ENCODE results near the gene SLC36A4.

SLC36A4 gene

GRCh38 chr11:93122535-93123235 is 75.1 kb downstream of the SLC36A4 start:
- Histone ChIP-seq H3K4me1 (no peaks in the 10 kb centered on the region), H3K27me3 (no peaks in the 10 kb centered on the region), H3K9me3 (no peaks in the 10 kb centered on the region), H3K27ac (no peak overlapping the region), H3K4me3 (no peak overlapping the region), H3K36me3 (no peaks in the 10 kb centered on the region)
- no peak for DNase-seq
- intact Hi-C loops (cut with DNase I; ENCODE audit: low total_unique reads) = no loop called here
- TF ChIP-seq CTCF (IDR thresholded peaks at IDR 0.05) = no peak

GRCh38 chr11:93118276-93118675 is 79.5 kb downstream of the SLC36A4 start:
- no peak for DNase-seq
- Histone ChIP-seq H3K27me3 (no peaks in the 10 kb centered on the region), H3K36me3 (no peaks in the 10 kb centered on the region), H3K27ac (no peak overlapping the region), H3K4me1 (no peaks in the 10 kb centered on the region), H3K4me3 (no peak overlapping the region), H3K9me3 (no peaks in the 10 kb centered on the region)
- intact Hi-C loops (cut with DNase I; ENCODE audit: low total_unique reads) = no loop called here
- no peak for TF ChIP-seq CTCF (IDR thresholded peaks at IDR 0.05)

- Histone ChIP-seq H3K27ac (no peak overlapping the region), H3K4me1 (no peaks in the 10 kb centered on the region), H3K27me3 (no peaks in the 10 kb centered on the region), H3K9me3 (no peaks in the 10 kb centered on the region), H3K36me3 (no peaks in the 10 kb centered on the region), H3K4me3 (no peak overlapping the region)
- DNase-seq = no peak
- intact Hi-C loops (cut with DNase I; ENCODE audit: low total_unique reads) = no loop called here
- no peak for TF ChIP-seq CTCF (IDR thresholded peaks at IDR 0.05)
Observed at GRCh38 chr11:93117565-93117964, 80.2 kb downstream of the SLC36A4 start.

GRCh38 chr11:93116641-93117441 is 81.0 kb downstream of the SLC36A4 start:
- intact Hi-C loops (cut with DNase I; ENCODE audit: low total_unique reads) = no loop called here
- Histone ChIP-seq H3K9me3 (no peaks in the 10 kb centered on the region), H3K27me3 (no peaks in the 10 kb centered on the region), H3K4me1 (no peaks in the 10 kb centered on the region), H3K27ac (no peak overlapping the region), H3K36me3 (no peaks in the 10 kb centered on the region), H3K4me3 (no peak overlapping the region)
- TF ChIP-seq CTCF (IDR thresholded peaks at IDR 0.05) = no peak
- DNase-seq = no peak

GRCh38 chr11:93114304-93114703 is 83.5 kb downstream of the SLC36A4 start:
- TF ChIP-seq CTCF (IDR thresholded peaks at IDR 0.05) = no peak
- Histone ChIP-seq H3K27ac (no peak overlapping the region), H3K4me3 (no peak overlapping the region), H3K27me3 (no peaks in the 10 kb centered on the region), H3K9me3 (peaks cover 0 to 4% (median 0%) of the 10 kb centered on the region in 3 donors), H3K36me3 (no peaks in the 10 kb centered on the region), H3K4me1 (no peaks in the 10 kb centered on the region)
- intact Hi-C loops (cut with DNase I; ENCODE audit: low total_unique reads) = no loop called here
- no peak for DNase-seq

Measured in tibial artery (tissue), 4 donors.